Keratinocyte (primary cell): ENCODE results near the gene TIMM22. TPM values are rescaled to one million over a fixed set of nuclear protein-coding genes. Genes with fewer than 3 reads are reported as not detected.

Experiments used
- DNase-seq: peaks from one replicate; pipeline ENCODE4 v3.0.0-alpha.2; 2011; ENCODE audit warnings: low read depth, missing footprints, low spot score
- FAIRE-seq: peaks from 2 replicates; lab custom pipeline; 2011; peaks lifted over from hg19 to GRCh38; lab: Jason Lieb, UNC
- H2AFZ ChIP-seq: 2 replicates; pipeline ENCODE4 v1.6.0; 2012; ENCODE audit warnings: low read length, control low read depth, inconsistent platforms; ENCODE audit not compliant: control insufficient read depth
- H3K27ac ChIP-seq: 2 replicates; pipeline ENCODE4 v1.5.1; 2011; ENCODE audit warnings: low read length; ENCODE audit not compliant: control insufficient read depth, insufficient read depth
- H3K27me3 ChIP-seq: 3 replicates; pipeline ENCODE4 v1.6.0; 2011; ENCODE audit warnings: low read length; ENCODE audit not compliant: control insufficient read depth, insufficient read depth; ENCODE audit errors: extremely low read depth
- H3K36me3 ChIP-seq, 2 experiments: 2 replicates in 1 of 2; 3 replicates in 1 of 2; pipeline ENCODE4 v1.5.1; 2011; ENCODE audit warnings: low read length in 2 of 2, mild to moderate bottlenecking in 1 of 2; ENCODE audit not compliant: control insufficient read depth in 2 of 2, insufficient read depth in 2 of 2; ENCODE audit errors: extremely low read depth in 1 of 2
- H3K4me1 ChIP-seq: 3 replicates; pipeline ENCODE4 v1.5.1; 2011; ENCODE audit warnings: low read length; ENCODE audit not compliant: control insufficient read depth, insufficient read depth; ENCODE audit errors: extremely low read depth
- H3K4me2 ChIP-seq: 3 replicates; pipeline ENCODE4 v1.6.0; 2011; ENCODE audit warnings: low read depth, low read length; ENCODE audit not compliant: control insufficient read depth, insufficient read depth; ENCODE audit errors: extremely low read depth
- H3K4me3 ChIP-seq, 3 experiments: fragments of 200-600 bp in 1 of 3; sonication (generic) in 1 of 3; 2 replicates in 2 of 3; 3 replicates in 1 of 3; pipeline ENCODE4 v1.5.1; 2011 to 2016; ENCODE audit warnings: low read length in 3 of 3, mild to moderate bottlenecking in 3 of 3, control low read depth in 2 of 3, inconsistent platforms in 1 of 3, low read depth in 1 of 3, mixed read lengths in 1 of 3, mixed run types in 1 of 3, moderate library complexity in 1 of 3; ENCODE audit not compliant: control insufficient read depth in 2 of 3, insufficient read depth in 2 of 3; ENCODE audit errors: extremely low read depth in 1 of 3
- H3K79me2 ChIP-seq: 2 replicates; pipeline ENCODE4 v1.6.0; 2012; ENCODE audit warnings: low read length; ENCODE audit not compliant: control insufficient read depth, insufficient read depth
- H3K9ac ChIP-seq: 3 replicates; pipeline ENCODE4 v1.6.0; 2011; ENCODE audit warnings: low read length; ENCODE audit not compliant: control insufficient read depth, insufficient read depth; ENCODE audit errors: extremely low read depth
- H3K9me1 ChIP-seq: 3 replicates; pipeline ENCODE4 v1.6.0; 2011; ENCODE audit warnings: low read length; ENCODE audit not compliant: control insufficient read depth, insufficient read depth; ENCODE audit errors: extremely low read depth
- H3K9me3 ChIP-seq: 2 replicates; pipeline ENCODE4 v1.5.1; 2012; ENCODE audit warnings: low read depth, low read length; ENCODE audit not compliant: control insufficient read depth
- H4K20me1 ChIP-seq: 3 replicates; pipeline ENCODE4 v1.6.0; 2011; ENCODE audit warnings: low read length; ENCODE audit not compliant: control insufficient read depth, insufficient read depth; ENCODE audit errors: extremely low read depth
- EZH2 ChIP-seq: IDR thresholded peaks from one replicate; pipeline ENCODE4 v1.6.1; 2012; ENCODE audit warnings: inconsistent platforms, mild to moderate bottlenecking, low read length, moderate library complexity
- dilution Hi-C: fragments of 300-500 bp; cut with MboI; formaldehyde crosslinking; loops from one replicate; pipeline ENCODE4 v1.7.0; 2020; ENCODE audit warnings: low sequenced_read_pairs; ENCODE audit not compliant: extremely low pct_ligation_motif_present
- polyA plus RNA-seq, 5 experiments: library from polyadenylated mRNA; depleted of rRNA in 3 of 5; stranded (reverse) in 3 of 5; stranded (forward) in 1 of 5; unstranded in 1 of 5; fragments of >200 nt; gene quantifications; 1 replicate in 1 of 5; 2 replicates in 3 of 5; 3 replicates in 1 of 5; pipeline versions ENCODE4 v1.2.1 to v1.2.3, GENCODE V29; 2011 to 2012; ENCODE audit warnings: missing spikeins in 2 of 5, low read depth in 1 of 5, low replicate concordance in 1 of 5
- TF ChIP-seq, protein P1 (sequence below), 3 experiments: IDR thresholded peaks in 1 of 3; conservative IDR thresholded peaks in 1 of 3; optimal IDR thresholded peaks in 1 of 3; 2 replicates in 2 of 3; 3 replicates in 1 of 3; pipeline versions ENCODE3 to v1.5.1; 2011; ENCODE audit warnings: low read length in 3 of 3, mild to moderate bottlenecking in 3 of 3, moderate library complexity in 2 of 3, control low read depth in 1 of 3, inconsistent platforms in 1 of 3; ENCODE audit not compliant: insufficient read depth in 2 of 3; ENCODE audit errors: extremely low read depth in 1 of 3

The TIMM22 gene
- polyA plus RNA-seq, 1 donor (not counting 4 experiments of a cell fraction or from before 2014, with no cell fraction given), result 14.4 TPM

- Histone ChIP-seq H3K27ac (no peak overlapping the region), H3K4me2 (no peak overlapping the region), H3K4me3 (no peak overlapping the region), H3K9me3 (no peaks in the 10 kb centered on the region), H2AFZ (no peak overlapping the region), H3K9ac (no peak overlapping the region), H3K36me3 (peaks cover 5% of the 10 kb centered on the region in 2 experiments), H3K9me1 (no peaks in the 10 kb centered on the region), H3K4me1 (peaks cover 4% of the 10 kb centered on the region), H3K79me2 (no peaks in the 10 kb centered on the region), H4K20me1 (no peaks in the 10 kb centered on the region), H3K27me3 (no peaks in the 10 kb centered on the region)
- FAIRE-seq (no peak), DNase-seq (no peak)
- dilution Hi-C loops, result no loop called here
- TF ChIP-seq EZH2, result no peak
- TF ChIP-seq, protein P1, sequence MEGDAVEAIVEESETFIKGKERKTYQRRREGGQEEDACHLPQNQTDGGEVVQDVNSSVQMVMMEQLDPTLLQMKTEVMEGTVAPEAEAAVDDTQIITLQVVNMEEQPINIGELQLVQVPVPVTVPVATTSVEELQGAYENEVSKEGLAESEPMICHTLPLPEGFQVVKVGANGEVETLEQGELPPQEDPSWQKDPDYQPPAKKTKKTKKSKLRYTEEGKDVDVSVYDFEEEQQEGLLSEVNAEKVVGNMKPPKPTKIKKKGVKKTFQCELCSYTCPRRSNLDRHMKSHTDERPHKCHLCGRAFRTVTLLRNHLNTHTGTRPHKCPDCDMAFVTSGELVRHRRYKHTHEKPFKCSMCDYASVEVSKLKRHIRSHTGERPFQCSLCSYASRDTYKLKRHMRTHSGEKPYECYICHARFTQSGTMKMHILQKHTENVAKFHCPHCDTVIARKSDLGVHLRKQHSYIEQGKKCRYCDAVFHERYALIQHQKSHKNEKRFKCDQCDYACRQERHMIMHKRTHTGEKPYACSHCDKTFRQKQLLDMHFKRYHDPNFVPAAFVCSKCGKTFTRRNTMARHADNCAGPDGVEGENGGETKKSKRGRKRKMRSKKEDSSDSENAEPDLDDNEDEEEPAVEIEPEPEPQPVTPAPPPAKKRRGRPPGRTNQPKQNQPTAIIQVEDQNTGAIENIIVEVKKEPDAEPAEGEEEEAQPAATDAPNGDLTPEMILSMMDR (optimal IDR thresholded peaks at IDR 0.05 in 1 of 3, IDR thresholded peaks at IDR 0.05 in 1 of 3, conservative IDR thresholded peaks at IDR 0.05 in 1 of 3; ENCODE audit: extremely low read depth in 1 of 3, insufficient read depth in 2 of 3, low read length in 3 of 3), result no peak
These were observed 14.2 kb downstream of the TIMM22 start for GRCh38 chr17:1011138-1011537.

- H3K4me2 ChIP-seq, result no peak overlapping the region
- FAIRE-seq, result no peak
- H3K4me3 ChIP-seq, result no peak overlapping the region
- dilution Hi-C loops, result no loop called here
- TF ChIP-seq, protein P1 (optimal IDR thresholded peaks at IDR 0.05 in 1 of 3, IDR thresholded peaks at IDR 0.05 in 1 of 3, conservative IDR thresholded peaks at IDR 0.05 in 1 of 3; ENCODE audit: extremely low read depth in 1 of 3, insufficient read depth in 2 of 3, low read length in 3 of 3), result no peak
- TF ChIP-seq EZH2, result no peak
- no peak overlapping the region for H2AFZ ChIP-seq
- no peak overlapping the region for H3K27ac ChIP-seq
- no peaks in the 10 kb centered on the region for H3K9me3 ChIP-seq
- H3K27me3 ChIP-seq, result no peaks in the 10 kb centered on the region
- H3K9me1 ChIP-seq, result no peaks in the 10 kb centered on the region
- H3K79me2 ChIP-seq, result no peaks in the 10 kb centered on the region
- H3K36me3 ChIP-seq, result peaks cover 5% of the 10 kb centered on the region in 2 experiments
- H3K4me1 ChIP-seq, result no peaks in the 10 kb centered on the region
- no peak for DNase-seq
- no peak overlapping the region for H3K9ac ChIP-seq
- H4K20me1 ChIP-seq, result no peaks in the 10 kb centered on the region
These were observed 15.1 kb downstream of the TIMM22 start for GRCh38 chr17:1011760-1012735.
